Spinal cord (tissue), 10 donors: ENCODE measurements around the gene TWNK. TPM values are rescaled to one million over a fixed set of nuclear protein-coding genes. Genes with fewer than 3 reads are reported as not detected.
A peak's percentile ranks its signal among the peaks of the same experiment; 100 is the strongest.

Source experiments
- DNase-seq, 6 donors: peaks; one replicate each; pipeline versions ENCODE4 v3.0.0 to v3.0.0-alpha.2; 2013 to 2015; ENCODE audit warnings: low spot score in 6 of 6, low read depth in 4 of 6
- H3K27ac ChIP-seq: one replicate; pipeline ENCODE4 v1.5.1; 2013; ENCODE audit warnings: low read depth, low read length, control low read depth
- H3K27me3 ChIP-seq: one replicate; pipeline ENCODE4 v1.6.1; 2013; ENCODE audit warnings: low read length; ENCODE audit not compliant: control insufficient read depth, insufficient read depth
- H3K36me3 ChIP-seq: one replicate; pipeline ENCODE4 v1.6.1; 2013; ENCODE audit warnings: low read length; ENCODE audit not compliant: control insufficient read depth, insufficient read depth
- H3K4me1 ChIP-seq: one replicate; pipeline ENCODE4 v1.6.1; 2013; ENCODE audit warnings: low read length; ENCODE audit not compliant: control insufficient read depth, insufficient read depth
- H3K4me3 ChIP-seq: one replicate; pipeline ENCODE4 v1.5.1; 2013; ENCODE audit warnings: low read depth, low read length, control low read depth
- H3K9me3 ChIP-seq: one replicate; pipeline ENCODE4 v1.6.1; 2013; ENCODE audit warnings: low read length; ENCODE audit not compliant: control insufficient read depth, insufficient read depth
- WGBS: methylation state at CpG from one replicate; pipeline ENCODE4 v1.1.5; 2013; ENCODE audit warnings: missing lambda C conversion rate; ENCODE audit not compliant: insufficient coverage; 5-methylcytosine and 5-hydroxymethylcytosine counted together
- polyA plus RNA-seq, 2 donors: library from polyadenylated mRNA; unstranded; fragments of 120-200 nt; gene quantifications; one replicate each; pipeline ENCODE4 v1.2.1, GENCODE V29; 2013; ENCODE audit not compliant: insufficient read length in 2 of 2
- total RNA-seq, 2 donors: library from RNA; depleted of rRNA in 1 of 2; stranded (reverse); fragments of 120-200 nt in 1 of 2; fragments of >200 nt in 1 of 2; gene quantifications; one replicate each; pipeline versions ENCODE4 v1.2.3 to v1.2.4, GENCODE V29; 2013 to 2014
- donor health status: healthy.

TWNK gene
- total and polyA plus RNA-seq, 4 donors, result 4.8 to 10.2 (median 7.5) TPM

DNA sequence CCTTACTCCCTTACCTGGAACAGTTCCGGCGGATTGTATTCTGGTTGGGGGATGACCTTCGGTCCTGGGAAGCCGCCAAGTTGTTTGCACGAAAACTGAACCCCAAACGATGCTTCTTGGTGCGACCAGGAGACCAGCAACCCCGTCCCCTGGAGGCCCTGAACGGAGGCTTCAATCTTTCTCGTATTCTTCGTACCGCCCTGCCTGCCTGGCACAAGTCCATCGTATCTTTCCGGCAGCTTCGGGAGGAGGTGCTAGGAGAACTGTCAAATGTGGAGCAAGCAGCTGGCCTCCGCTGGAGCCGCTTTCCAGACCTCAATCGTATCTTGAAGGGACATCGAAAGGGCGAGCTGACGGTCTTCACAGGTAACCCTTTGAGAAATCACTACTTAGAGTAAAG is 1.7 kb downstream of the TWNK start:
- WGBS, result over 99% methylated on average over 21 of the region's 21 CpGs
- peaks cover 65% of the 10 kb centered on the region for H3K36me3 ChIP-seq
- no peak for DNase-seq

GRCh38 chr10:100993986-100994708 is 6.8 kb downstream of the TWNK start:
- Histone ChIP-seq H3K36me3 (peaks cover 37% of the 10 kb centered on the region), H3K27ac (no peak overlapping the region)
- peak in 2 of 6 donors; percentile 84 to 85 for DNase-seq

More for the DNA sequence above, 1.7 kb downstream of the TWNK start:
- no peaks in the 10 kb centered on the region for H3K9me3 ChIP-seq
- no peaks in the 10 kb centered on the region for H3K27me3 ChIP-seq
- peaks cover 32% of the 10 kb centered on the region for H3K4me1 ChIP-seq
- no peak overlapping the region for H3K4me3 ChIP-seq
- no peak overlapping the region for H3K27ac ChIP-seq

DNA sequence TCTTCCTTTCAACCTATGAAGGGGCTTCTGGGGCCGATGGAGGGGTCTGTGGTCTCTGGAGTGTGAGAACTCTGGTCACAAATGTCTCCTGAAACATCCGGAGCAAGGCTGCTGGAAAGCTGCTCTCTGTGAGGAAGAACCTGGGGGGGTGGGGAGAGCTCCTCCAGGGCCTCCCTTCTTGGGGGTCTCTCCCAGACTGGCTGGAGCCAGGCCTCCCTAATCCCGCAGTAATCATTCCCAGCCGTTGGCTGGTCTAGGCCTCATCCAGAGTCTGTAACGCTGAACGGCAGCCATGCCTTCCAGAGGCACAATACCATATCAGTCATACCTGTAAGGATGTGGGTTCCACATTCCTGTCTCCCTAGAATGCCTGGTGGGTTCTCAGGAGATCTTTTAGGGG is 7.8 kb downstream of the TWNK start:
- Histone ChIP-seq H3K9me3 (no peaks in the 10 kb centered on the region), H3K4me1 (peaks cover 40% of the 10 kb centered on the region), H3K27me3 (peaks cover 7% of the 10 kb centered on the region), H3K27ac (no peak overlapping the region), H3K4me3 (no peak overlapping the region), H3K36me3 (peaks cover 31% of the 10 kb centered on the region)
- 90% methylated on average over 3 of the region's 6 CpGs for WGBS
- DNase-seq, result no peak

More at GRCh38 chr10:100993986-100994708, 6.8 kb downstream of the TWNK start:
- H3K4me3 ChIP-seq, result no peak overlapping the region
- WGBS, result 51% methylated on average over 9 of the region's 10 CpGs
- peaks cover 7% of the 10 kb centered on the region for H3K27me3 ChIP-seq
- H3K9me3 ChIP-seq, result no peaks in the 10 kb centered on the region
- peaks cover 36% of the 10 kb centered on the region for H3K4me1 ChIP-seq

DNA sequence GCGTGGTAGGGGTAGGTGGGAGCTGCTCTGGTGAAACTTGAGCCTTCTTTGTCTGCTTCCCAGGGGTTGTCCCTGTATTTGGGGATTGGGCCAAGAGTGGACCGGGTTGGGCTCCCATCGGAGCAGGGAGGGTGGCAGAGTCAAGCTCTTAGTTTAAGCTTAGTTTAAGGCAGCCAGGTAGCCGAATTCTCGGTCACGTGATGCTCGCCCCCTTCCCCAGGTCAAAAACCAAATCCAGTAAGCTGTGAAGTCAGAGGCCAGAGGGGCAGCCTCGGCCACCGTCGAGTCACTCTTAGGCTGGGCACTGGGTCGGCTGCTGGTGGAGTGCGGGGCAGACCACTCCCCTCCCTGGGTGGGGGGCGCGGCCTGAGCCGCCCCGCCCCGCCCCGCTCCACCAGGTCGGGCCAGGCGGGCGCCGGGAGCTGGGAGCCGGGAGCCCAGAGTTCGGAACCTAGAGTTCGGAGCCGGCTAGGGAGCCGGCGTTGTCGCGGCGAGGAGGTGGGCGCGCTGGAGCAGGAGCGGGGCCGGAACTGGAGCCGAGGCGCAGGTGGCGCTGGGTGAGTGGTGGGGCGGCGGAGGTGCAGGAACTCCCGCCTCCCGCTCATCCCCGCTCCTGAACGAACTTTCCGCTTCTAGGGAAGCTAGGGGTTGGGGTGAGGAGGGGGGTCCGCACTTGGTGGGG is 9.5 kb downstream of the TWNK start:
- DNase-seq, result no peak
- peaks cover 20% of the 10 kb centered on the region for H3K36me3 ChIP-seq
- peaks cover 55% of the 10 kb centered on the region for H3K4me1 ChIP-seq
- H3K27me3 ChIP-seq, result peaks cover 7% of the 10 kb centered on the region
- H3K4me3 ChIP-seq, result peak overlapping the region; percentile 67
- WGBS, result 3% methylated on average over 42 of the region's 46 CpGs
- peak overlapping the region; percentile 97 for H3K27ac ChIP-seq
- no peaks in the 10 kb centered on the region for H3K9me3 ChIP-seq

- Histone ChIP-seq H3K27ac (peak overlapping the region; percentile 97), H3K4me1 (peaks cover 63% of the 10 kb centered on the region), H3K36me3 (peaks cover 23% of the 10 kb centered on the region), H3K9me3 (no peaks in the 10 kb centered on the region), H3K27me3 (peaks cover 7% of the 10 kb centered on the region), H3K4me3 (peak overlapping the region; percentile 67)
- no peak for DNase-seq
- 1% methylated on average over 62 of the region's 66 CpGs for WGBS
These were observed 10.2 kb downstream of the TWNK start for GRCh38 chr10:100997360-100998182.

GRCh38 chr10:100998183-100998990 is 11.0 kb downstream of the TWNK start:
- peaks cover 7% of the 10 kb centered on the region for H3K27me3 ChIP-seq
- WGBS, result 7% methylated on average over 20 of the region's 25 CpGs
- H3K27ac ChIP-seq, result peak overlapping the region; percentile 97
- peak overlapping the region; percentile 67 for H3K4me3 ChIP-seq
- peaks cover 22% of the 10 kb centered on the region for H3K36me3 ChIP-seq
- peak in 3 of 6 donors; percentile 71 to 94 (median 89) for DNase-seq
- peaks cover 64% of the 10 kb centered on the region for H3K4me1 ChIP-seq
- no peaks in the 10 kb centered on the region for H3K9me3 ChIP-seq

- peak in 3 of 6 donors; percentile 70 to 94 (median 91) for DNase-seq
- no peaks in the 10 kb centered on the region for H3K9me3 ChIP-seq
- H3K4me3 ChIP-seq, result peak overlapping the region; percentile 67
- peak overlapping the region; percentile 97 for H3K27ac ChIP-seq
- peaks cover 7% of the 10 kb centered on the region for H3K27me3 ChIP-seq
- peaks cover 62% of the 10 kb centered on the region for H3K4me1 ChIP-seq
- H3K36me3 ChIP-seq, result peaks cover 25% of the 10 kb centered on the region
- 1% methylated on average over 83 of the region's 83 CpGs for WGBS
These were observed 11.8 kb downstream of the TWNK start for GRCh38 chr10:100998991-100999741.

DNA sequence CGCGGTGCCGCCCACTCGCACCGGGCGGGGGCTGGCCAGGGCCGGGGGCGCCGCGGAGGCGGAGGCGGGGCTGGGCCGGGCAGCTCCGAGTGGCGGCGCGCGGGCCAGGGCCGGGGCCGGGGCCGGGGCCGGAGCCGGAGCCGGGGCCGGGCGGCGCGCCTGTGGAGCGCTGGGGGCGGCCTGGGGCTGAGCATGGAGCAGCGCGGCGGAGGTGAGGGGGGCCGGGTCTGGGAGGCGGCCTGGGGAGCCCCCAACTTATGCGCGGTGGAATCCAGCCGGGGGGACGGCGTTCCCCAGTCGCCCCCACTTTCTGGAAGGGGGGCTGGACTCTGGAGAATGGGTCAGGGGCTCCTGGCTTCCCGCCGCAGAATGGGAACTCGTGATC is 12.4 kb downstream of the TWNK start, which contains the start of gene LZTS2:
LZTS2 (plus strand) TSS at position 67 of the 385 bp plus-strand sequence. CDS start 2,731 bp downstream, outside the sequence.
- no peaks in the 10 kb centered on the region for H3K9me3 ChIP-seq
- DNase-seq, result peak in 1 of 6 donors; percentile 69
- H3K27ac ChIP-seq, result peak within 1 kb of the TSS; percentile 97
- H3K27me3 ChIP-seq, result peaks cover 7% of the 10 kb centered on the region
- peaks cover 58% of the 10 kb centered on the region for H3K4me1 ChIP-seq
- peaks cover 28% of the 10 kb centered on the region for H3K36me3 ChIP-seq
- peak within 1 kb of the TSS; percentile 79 for H3K4me3 ChIP-seq
- under 1% methylated on average over 41 of the region's 44 CpGs for WGBS
